H1 (cell line): Measurements from ENCODE around the gene POLR3H. TPM values are rescaled to one million over a fixed set of nuclear protein-coding genes. Genes with fewer than 3 reads are reported as not detected.

Experiments
- CTCF ChIA-PET: fragments of 300-600 bp; sonication (Branson Sonifier 250); formaldehyde crosslinking; loops from one replicate; lab custom pipeline; 2021; ENCODE audit not compliant: partially characterized antibody; lab: Charles Lee
- POLR2A ChIA-PET: fragments of 300-600 bp; sonication (Branson Sonifier 250); formaldehyde crosslinking; loops from one replicate; lab custom pipeline; 2021; ENCODE audit warnings: inconsistent platforms; ENCODE audit not compliant: partially characterized antibody; lab: Charles Lee
- DNase-seq, 2 experiments: peaks; one replicate each; pipeline versions ENCODE4 v3.0.0 to v3.0.0-alpha.2; 2010 to 2022; ENCODE audit warnings: low spot score in 2 of 2, low read depth in 1 of 2, mixed read lengths in 1 of 2
- FAIRE-seq: peaks from 2 replicates; lab custom pipeline; 2011; peaks lifted over from hg19 to GRCh38; lab: Jason Lieb, UNC
- H2AFZ ChIP-seq: 2 replicates; pipeline ENCODE4 v1.8.1; 2012; ENCODE audit warnings: low read length, inconsistent platforms
- H2AK5ac ChIP-seq: 2 replicates; pipeline ENCODE4 v1.6.1; 2013; ENCODE audit warnings: low read depth, low read length
- H2BK120ac ChIP-seq: replicated peaks from 2 replicates; pipeline ENCODE3; 2013; ENCODE audit warnings: low read depth, low read length, inconsistent platforms
- H2BK12ac ChIP-seq: 2 replicates; pipeline ENCODE4 v1.6.1; 2013; ENCODE audit warnings: low read depth, low read length
- H2BK15ac ChIP-seq: 2 replicates; pipeline ENCODE4 v1.6.1; 2013; ENCODE audit warnings: low read length
- H2BK20ac ChIP-seq: 2 replicates; pipeline ENCODE4 v1.6.1; 2013; ENCODE audit warnings: low read length
- H2BK5ac ChIP-seq: 2 replicates; pipeline ENCODE4 v1.6.1; 2013; ENCODE audit warnings: low read depth, low read length
- H3K14ac ChIP-seq: 2 replicates; pipeline ENCODE4 v1.6.1; 2013; ENCODE audit warnings: inconsistent platforms; ENCODE audit not compliant: insufficient read length
- H3K18ac ChIP-seq: 2 replicates; pipeline ENCODE4 v1.6.1; 2013; ENCODE audit warnings: low read length; ENCODE audit errors: extremely low read depth
- H3K23ac ChIP-seq: 2 replicates; pipeline ENCODE4 v1.6.1; 2013; ENCODE audit warnings: inconsistent platforms; ENCODE audit not compliant: insufficient read length
- H3K23me2 ChIP-seq: 2 replicates; pipeline ENCODE4 v1.6.1; 2013; ENCODE audit warnings: low read depth, low read length
- H3K27ac ChIP-seq: 2 replicates; pipeline ENCODE4 v1.6.1; 2011; ENCODE audit warnings: low read depth, low read length, inconsistent platforms
- H3K27me3 ChIP-seq, 4 experiments: replicated peaks in 1 of 4; 1 replicate in 1 of 4; 2 replicates in 3 of 4; pipeline versions ENCODE4 v1.6.1 to v1.8.1; 2011 to 2013; ENCODE audit warnings: low read length in 3 of 4, mild to moderate bottlenecking in 3 of 4, inconsistent platforms in 2 of 4, mixed read lengths in 2 of 4, moderate library complexity in 1 of 4; ENCODE audit not compliant: control insufficient read depth in 3 of 4, insufficient read depth in 3 of 4; ENCODE audit errors: extremely low read depth in 1 of 4
- H3K36me3 ChIP-seq, 4 experiments: 2 replicates each; pipeline versions ENCODE4 v1.6.1 to v1.8.1; 2011 to 2013; ENCODE audit warnings: mild to moderate bottlenecking in 4 of 4, low read length in 3 of 4, moderate library complexity in 2 of 4, control low read depth in 1 of 4, inconsistent platforms in 1 of 4; ENCODE audit not compliant: insufficient read depth in 4 of 4, control insufficient read depth in 2 of 4
- H3K4ac ChIP-seq: replicated peaks from 2 replicates; pipeline ENCODE3; 2013; ENCODE audit warnings: low read length, low read depth, mixed read lengths, inconsistent platforms; ENCODE audit not compliant: insufficient read length
- H3K4me1 ChIP-seq, 4 experiments: replicated peaks in 1 of 4; 1 replicate in 1 of 4; 2 replicates in 3 of 4; pipeline versions ENCODE4 v1.6.1 to v1.8.1; 2011 to 2013; ENCODE audit warnings: low read length in 3 of 4, inconsistent platforms in 2 of 4, mixed read lengths in 1 of 4; ENCODE audit not compliant: insufficient read depth in 4 of 4, control insufficient read depth in 3 of 4
- H3K4me2 ChIP-seq, 2 experiments: 2 replicates each; pipeline versions ENCODE4 v1.6.1 to v1.8.1; 2011 to 2013; ENCODE audit warnings: low read depth in 2 of 2, low read length in 2 of 2, control low read depth in 1 of 2, inconsistent platforms in 1 of 2, mild to moderate bottlenecking in 1 of 2; ENCODE audit not compliant: insufficient read depth in 1 of 2
- H3K4me3 ChIP-seq, 4 experiments: fragments of 200-600, 300-600 bp in 1 of 4; sonication (generic), shearing (Covaris generic), sonication (Bioruptor Twin) in 1 of 4; 2 replicates each; pipeline versions ENCODE4 v1.5.1 to v1.8.1; 2011 to 2016; ENCODE audit warnings: low read length in 4 of 4, low read depth in 3 of 4, control low read depth in 2 of 4, inconsistent platforms in 2 of 4, mild to moderate bottlenecking in 2 of 4, mixed read lengths in 1 of 4, moderate library complexity in 1 of 4; ENCODE audit not compliant: insufficient read depth in 2 of 4; ENCODE audit errors: extremely low read depth in 1 of 4
- H3K56ac ChIP-seq: replicated peaks from 2 replicates; pipeline ENCODE3; 2013; ENCODE audit warnings: low read depth, mild to moderate bottlenecking, mixed read lengths, low read length, inconsistent platforms; ENCODE audit not compliant: insufficient read length
- H3K79me1 ChIP-seq: 2 replicates; pipeline ENCODE4 v1.6.1; 2013; ENCODE audit warnings: low read depth, low read length, control low read depth
- H3K79me2 ChIP-seq, 2 experiments: 2 replicates each; pipeline versions ENCODE4 v1.6.1 to v1.8.1; 2012 to 2013; ENCODE audit warnings: low read length in 2 of 2, mild to moderate bottlenecking in 2 of 2, inconsistent platforms in 1 of 2; ENCODE audit not compliant: insufficient read depth in 2 of 2, control insufficient read depth in 1 of 2
- H3K9ac ChIP-seq, 4 experiments: replicated peaks in 1 of 4; 1 replicate in 1 of 4; 2 replicates in 3 of 4; pipeline versions ENCODE4 v1.6.1 to v1.8.1; 2011 to 2013; ENCODE audit warnings: low read depth in 3 of 4, low read length in 3 of 4, control low read depth in 2 of 4, mild to moderate bottlenecking in 2 of 4, moderate library complexity in 2 of 4, inconsistent platforms in 1 of 4; ENCODE audit errors: extremely low read depth in 1 of 4
- H3K9me3 ChIP-seq, 2 experiments: 2 replicates each; pipeline versions ENCODE4 v1.6.1 to v1.8.1; 2012 to 2013; ENCODE audit warnings: mild to moderate bottlenecking in 2 of 2, moderate library complexity in 2 of 2, control low read depth in 1 of 2, inconsistent platforms in 1 of 2, low read depth in 1 of 2, low read length in 1 of 2, mixed read lengths in 1 of 2; ENCODE audit not compliant: insufficient read depth in 2 of 2
- H4K20me1 ChIP-seq, 2 experiments: replicated peaks in 1 of 2; 2 replicates each; pipeline versions ENCODE3 to v1.8.1; 2011 to 2013; ENCODE audit warnings: inconsistent platforms in 2 of 2, low read length in 2 of 2, mild to moderate bottlenecking in 1 of 2; ENCODE audit not compliant: insufficient read depth in 2 of 2, control insufficient read depth in 1 of 2
- H4K5ac ChIP-seq: 2 replicates; pipeline ENCODE4 v1.6.1; 2013; ENCODE audit warnings: low read length, low read depth, mixed read lengths, inconsistent platforms; ENCODE audit not compliant: insufficient read length
- H4K8ac ChIP-seq: 2 replicates; pipeline ENCODE4 v1.8.0; 2013; ENCODE audit warnings: mild to moderate bottlenecking, moderate library complexity, low read length, inconsistent platforms; ENCODE audit not compliant: insufficient read depth; ENCODE audit errors: extremely low read depth
- H4K91ac ChIP-seq: replicated peaks from 2 replicates; pipeline ENCODE3; 2013; ENCODE audit warnings: low read length, mixed read lengths, inconsistent platforms; ENCODE audit not compliant: insufficient read length
- CBX8 ChIP-seq: fragments of 300-800, 300-1000 bp; sonication (generic); IDR thresholded peaks from 2 replicates; pipeline ENCODE4 v1.7.1; 2016; ENCODE audit warnings: low read depth, low read length, borderline replicate concordance
- CHD2 ChIP-seq: IDR thresholded peaks from 2 replicates; pipeline ENCODE4 v1.6.1; 2012; ENCODE audit warnings: low read length, improper control_type of control experiment
- EP300 ChIP-seq, 2 experiments: IDR thresholded peaks; 1 replicate in 1 of 2; 2 replicates in 1 of 2; pipeline ENCODE4 v1.6.1; 2011 to 2012; ENCODE audit warnings: low read depth in 2 of 2, low read length in 2 of 2, mild to moderate bottlenecking in 2 of 2, borderline replicate concordance in 1 of 2, inconsistent platforms in 1 of 2, moderate library complexity in 1 of 2
- EZH2 ChIP-seq: fragments of 200-600 bp; sonication (generic); IDR thresholded peaks from 2 replicates; pipeline ENCODE4 v1.7.1; 2012; ENCODE audit warnings: low read depth, mild to moderate bottlenecking, moderate library complexity, low read length, inconsistent platforms; ENCODE audit not compliant: severe bottlenecking
- KDM1A ChIP-seq: fragments of 200-600, 300-600 bp; sonication (generic); IDR thresholded peaks from 2 replicates; pipeline ENCODE4 v1.7.1; 2016; ENCODE audit warnings: mild to moderate bottlenecking, low read length, borderline replicate concordance
- NRF1 ChIP-seq: IDR thresholded peaks from 2 replicates; pipeline ENCODE4 v1.6.1; 2011; ENCODE audit warnings: mild to moderate bottlenecking, low read depth, low read length, improper control_type of control experiment
- RBBP5 ChIP-seq: IDR thresholded peaks from 2 replicates; pipeline ENCODE4 v1.7.1; 2012; ENCODE audit warnings: low read depth, mild to moderate bottlenecking, inconsistent platforms, low read length, moderate library complexity, borderline replicate concordance
- SP1 ChIP-seq: IDR thresholded peaks from 2 replicates; pipeline ENCODE4 v1.6.1; 2011; ENCODE audit warnings: low read depth, low read length
- WGBS, 2 experiments: shearing (Covaris generic) in 1 of 2; methylation state at CpG; one replicate each; pipeline versions ENCODE4 v1.1.6 to v1.1.7; 2013 to 2015; ENCODE audit warnings: low lambda C conversion rate in 2 of 2, mixed read lengths in 2 of 2, inconsistent platforms in 1 of 2, low coverage in 1 of 2, missing lambda C conversion rate in 1 of 2; ENCODE audit not compliant: insufficient replicate concordance in 2 of 2, insufficient coverage in 1 of 2, insufficient read length in 1 of 2; ENCODE audit errors: extremely low coverage in 1 of 2, missing lambda C conversion rate in 1 of 2; 5-methylcytosine and 5-hydroxymethylcytosine counted together
- polyA plus RNA-seq, 7 experiments: library from polyadenylated mRNA; depleted of rRNA in 3 of 7; stranded (reverse) in 5 of 7; unstranded in 2 of 7; fragments of >200 nt in 5 of 7; fragments of 200-250 nt in 2 of 7; gene quantifications; 1 replicate in 5 of 7; 2 replicates in 1 of 7; 4 replicates in 1 of 7; pipeline versions ENCODE4 v1.2.1 to v1.2.3, GENCODE V29; 2011 to 2013; ENCODE audit warnings: missing spikeins in 2 of 7, mixed read lengths in 2 of 7
- total RNA-seq: library from RNA; stranded (reverse); fragmentation: NEBNext Ultra II Directional; extraction: Animal tissue kit (Norgen Biotek cat#: 25700); gene quantifications from 2 replicates; pipeline ENCODE4 v1.2.1, GENCODE V29; 2021
- TF ChIP-seq, protein P1 (sequence below): IDR thresholded peaks from 2 replicates; pipeline ENCODE4 v1.6.1; 2011; ENCODE audit warnings: low read depth, mild to moderate bottlenecking, low read length; ENCODE audit not compliant: insufficient read depth

POLR3H gene
- total and polyA plus RNA-seq, 2 of the 8 experiments (the other 6 are each of a cell fraction or from before 2014, with no cell fraction given) = 29.7 to 39.2 TPM

DNA sequence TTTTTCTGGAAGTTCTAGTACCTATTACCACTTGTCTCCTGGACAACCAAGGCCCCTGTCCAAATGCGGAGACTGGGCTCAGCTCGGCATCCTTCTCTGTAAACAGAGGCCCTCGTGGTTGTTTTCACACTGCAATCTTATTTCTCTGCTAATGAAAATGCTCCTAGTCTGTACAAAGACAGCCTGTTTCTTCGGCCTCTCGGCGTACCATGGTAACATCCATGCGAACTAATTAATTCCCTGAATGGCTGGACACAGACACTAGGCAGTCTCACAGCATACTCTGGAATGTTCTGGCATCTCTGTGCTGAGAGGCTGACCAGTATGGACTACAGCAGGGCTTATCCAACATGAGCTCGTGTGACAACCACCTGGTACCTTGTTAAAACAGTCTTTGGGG lies 5.7 kb downstream of the POLR3H start:
- DNase-seq (no peak), FAIRE-seq (no peak)
- H2BK20ac ChIP-seq = no peak overlapping the region
- no peak overlapping the region for H2BK120ac ChIP-seq
- H2BK15ac ChIP-seq = no peak overlapping the region
- no peak overlapping the region for H4K5ac ChIP-seq
- H3K79me1 ChIP-seq = peaks cover 12% of the 10 kb centered on the region
- H3K56ac ChIP-seq = no peak overlapping the region
- TF ChIP-seq CHD2 = no peak
- no peak for TF ChIP-seq RBBP5
- TF ChIP-seq KDM1A = no peak
- no peak for TF ChIP-seq NRF1
- TF ChIP-seq EZH2 = no peak
- TF ChIP-seq CBX8 = no peak
- TF ChIP-seq, protein P1, sequence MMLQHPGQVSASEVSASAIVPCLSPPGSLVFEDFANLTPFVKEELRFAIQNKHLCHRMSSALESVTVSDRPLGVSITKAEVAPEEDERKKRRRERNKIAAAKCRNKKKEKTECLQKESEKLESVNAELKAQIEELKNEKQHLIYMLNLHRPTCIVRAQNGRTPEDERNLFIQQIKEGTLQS = no peak
- TF ChIP-seq SP1 = no peak
- no peak for TF ChIP-seq EP300 (IDR thresholded peaks at IDR 0.05; ENCODE audit: borderline replicate concordance in 1 of 2, low read depth in 2 of 2, low read length in 2 of 2)
- H3K14ac ChIP-seq = no peak overlapping the region
- no peak overlapping the region for H3K18ac ChIP-seq
- POLR2A ChIA-PET = interaction anchor here (0.6 to 1.3 kb wide), 3 partner anchors 12 to 68 kb away, joined by 3 to 4 read pairs (median 4); no protein-coding TSS in a partner anchor
- no peak overlapping the region for H3K9ac ChIP-seq
- H4K8ac ChIP-seq = no peak overlapping the region
- no peak overlapping the region for H2BK5ac ChIP-seq
- H3K9me3 ChIP-seq = no peaks in the 10 kb centered on the region
- H3K23me2 ChIP-seq = 0 out of 2 replicates have a peak, but pooled peaks cover 1% of the 10 kb centered on the region
- no peak overlapping the region for H2BK12ac ChIP-seq
- H3K23ac ChIP-seq = no peak overlapping the region
- H3K4me1 ChIP-seq = peaks cover 0 to 5% (median 3%) of the 10 kb centered on the region in 4 experiments; a peak in 5 of 7 replicates
- WGBS, 2 experiments = 91% methylated on average over 8 of the region's 8 CpGs; no CpG with 5 or more reads in 1 of the 2 experiments
- H3K79me2 ChIP-seq = peaks cover 0 to 38% of the 10 kb centered on the region in 2 experiments; a peak in 3 of 4 replicates
- no peak overlapping the region for H2AFZ ChIP-seq
- no peak overlapping the region for H3K4me2 ChIP-seq
- CTCF ChIA-PET = interaction anchor here (0.6 to 2.0 kb wide), 5 partner anchors 11 to 1121 kb away, joined by 3 to 7 read pairs (median 3); no protein-coding TSS in a partner anchor
- no peak overlapping the region for H3K4ac ChIP-seq
- H3K27me3 ChIP-seq = no peaks in the 10 kb centered on the region
- peaks cover under 1 to 16% of the 10 kb centered on the region in 2 experiments for H4K20me1 ChIP-seq
- no peak overlapping the region for H2AK5ac ChIP-seq
- H3K36me3 ChIP-seq = peaks cover 0 to 11% (median 3%) of the 10 kb centered on the region in 4 experiments; a peak in 3 of 8 replicates
- no peak overlapping the region for H3K27ac ChIP-seq
- no peak overlapping the region for H4K91ac ChIP-seq
- H3K4me3 ChIP-seq = no peak overlapping the region
